ENCODE data around the gene USP32.

GRCh38 chr17:60372790-60373483 lies 19.0 kb downstream of the USP32 start:
- TF ChIP-seq, protein P1, sequence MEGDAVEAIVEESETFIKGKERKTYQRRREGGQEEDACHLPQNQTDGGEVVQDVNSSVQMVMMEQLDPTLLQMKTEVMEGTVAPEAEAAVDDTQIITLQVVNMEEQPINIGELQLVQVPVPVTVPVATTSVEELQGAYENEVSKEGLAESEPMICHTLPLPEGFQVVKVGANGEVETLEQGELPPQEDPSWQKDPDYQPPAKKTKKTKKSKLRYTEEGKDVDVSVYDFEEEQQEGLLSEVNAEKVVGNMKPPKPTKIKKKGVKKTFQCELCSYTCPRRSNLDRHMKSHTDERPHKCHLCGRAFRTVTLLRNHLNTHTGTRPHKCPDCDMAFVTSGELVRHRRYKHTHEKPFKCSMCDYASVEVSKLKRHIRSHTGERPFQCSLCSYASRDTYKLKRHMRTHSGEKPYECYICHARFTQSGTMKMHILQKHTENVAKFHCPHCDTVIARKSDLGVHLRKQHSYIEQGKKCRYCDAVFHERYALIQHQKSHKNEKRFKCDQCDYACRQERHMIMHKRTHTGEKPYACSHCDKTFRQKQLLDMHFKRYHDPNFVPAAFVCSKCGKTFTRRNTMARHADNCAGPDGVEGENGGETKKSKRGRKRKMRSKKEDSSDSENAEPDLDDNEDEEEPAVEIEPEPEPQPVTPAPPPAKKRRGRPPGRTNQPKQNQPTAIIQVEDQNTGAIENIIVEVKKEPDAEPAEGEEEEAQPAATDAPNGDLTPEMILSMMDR (IDR thresholded peaks at IDR 0.05; ENCODE audit: low read depth, low read length, missing input control): no peak
- no peak for TF ChIP-seq MAX (IDR thresholded peaks at IDR 0.05)
- TF ChIP-seq REST (IDR thresholded peaks at IDR 0.05): no peak
- TF ChIP-seq SP1 (IDR thresholded peaks at IDR 0.05): no peak
- TF ChIP-seq RAD21 (IDR thresholded peaks at IDR 0.05): no peak
- no peak for TF ChIP-seq TAF1 (conservative IDR thresholded peaks at IDR 0.05)
- no peak for TF ChIP-seq GABPA (IDR thresholded peaks at IDR 0.05 in 1 of 2, conservative IDR thresholded peaks at IDR 0.05 in 1 of 2)
- TF ChIP-seq HNF4A (conservative IDR thresholded peaks at IDR 0.05): no peak
- TF ChIP-seq YY1 (IDR thresholded peaks at IDR 0.05): no peak
